K562 (cell line): Measurements from ENCODE around the gene ST3GAL3. TPM values are rescaled to one million over a fixed set of nuclear protein-coding genes. Genes with fewer than 3 reads are reported as not detected.

ENCODE experiments used
- ATAC-seq: fragments of 200-7000 bp; cut with Tn5 transposase; 3 replicates; pipeline ENCODE4 v1.9.1; 2020; ENCODE audit warnings: moderate library complexity
- BruUV-seq: library from RNA; stranded (reverse); fragments of 400-500 nt; replicated peaks from 2 replicates; lab custom pipeline; 2021; lab: Mats Ljungman, UMichigan
- CTCF ChIA-PET: fragments of 300-600 bp; formaldehyde crosslinking; extraction: SDS; loops from one replicate; lab custom pipeline; 2021; ENCODE audit warnings: low intra/inter-chr PET ratio; lab: Yijun Ruan, JAX
- POLR2A ChIA-PET: fragments of 300-600, 350-650 bp; sonication (Branson Sonifier 250); formaldehyde crosslinking; extraction: SDS; loops from one replicate; lab custom pipeline; 2021; ENCODE audit warnings: antibody characterized with exemption, inconsistent platforms; lab: Yijun Ruan, JAX
- DNase-seq, 4 experiments: peaks; one replicate each; pipeline versions ENCODE4 v3.0.0 to v3.0.0-alpha.2; 2011 to 2018; ENCODE audit warnings: low spot score in 3 of 4, mixed read lengths in 3 of 4; ENCODE audit errors: extremely low read depth in 1 of 4
- FAIRE-seq: peaks from 2 replicates; lab custom pipeline; 2011; peaks lifted over from hg19 to GRCh38; lab: Jason Lieb, UNC
- H2AFZ ChIP-seq: 2 replicates; pipeline ENCODE4 v1.6.0; 2011; ENCODE audit warnings: low read depth, low read length, control low read depth, inconsistent platforms
- H3K27ac ChIP-seq: fragments of 200-600 bp; 3 replicates; pipeline ENCODE4 v1.8.0; 2011; ENCODE audit warnings: low read depth, mild to moderate bottlenecking, control low read depth, inconsistent platforms, low read length, moderate library complexity, mixed read lengths; ENCODE audit errors: extremely low read depth
- H3K27me3 ChIP-seq, 2 experiments: fragments of 300-600 bp in 1 of 2; 2 replicates in 1 of 2; 3 replicates in 1 of 2; pipeline versions ENCODE4 v1.6.0 to v1.8.0; 2011; ENCODE audit warnings: inconsistent platforms in 2 of 2, low read length in 2 of 2, mild to moderate bottlenecking in 1 of 2, mixed read lengths in 1 of 2, moderate library complexity in 1 of 2; ENCODE audit not compliant: control insufficient read depth in 2 of 2, insufficient read depth in 2 of 2
- H3K36me3 ChIP-seq: fragments of 300-600 bp; 3 replicates; pipeline ENCODE4 v1.8.0; 2011; ENCODE audit warnings: mild to moderate bottlenecking, low read length, inconsistent platforms; ENCODE audit not compliant: control insufficient read depth, insufficient read depth
- H3K4me1 ChIP-seq, 2 experiments: fragments of 200-600 bp in 1 of 2; replicated peaks in 1 of 2; 2 replicates in 1 of 2; 3 replicates in 1 of 2; pipeline versions ENCODE4 v1.5.1 to v1.8.0; 2011; ENCODE audit warnings: inconsistent platforms in 2 of 2, low read length in 2 of 2, mild to moderate bottlenecking in 1 of 2, mixed read lengths in 1 of 2, moderate library complexity in 1 of 2; ENCODE audit not compliant: control insufficient read depth in 2 of 2, insufficient read depth in 2 of 2
- H3K4me2 ChIP-seq: 2 replicates; pipeline ENCODE4 v1.6.1; 2011; ENCODE audit warnings: low read length, control low read depth, inconsistent platforms, mixed read lengths; ENCODE audit not compliant: insufficient read depth
- H3K4me3 ChIP-seq: fragments of 200-600 bp; sonication (generic), shearing (Covaris generic); 2 replicates; pipeline ENCODE4 v1.5.1; 2016; ENCODE audit warnings: control low read depth, inconsistent platforms
- H3K79me2 ChIP-seq: fragments of 200-600 bp; 3 replicates; pipeline ENCODE4 v1.8.0; 2011; ENCODE audit warnings: low read length, inconsistent platforms; ENCODE audit not compliant: control insufficient read depth, insufficient read depth
- H3K9ac ChIP-seq, 2 experiments: 2 replicates each; pipeline versions ENCODE4 v1.6.0 to v1.6.1; 2011; ENCODE audit warnings: low read depth in 2 of 2, low read length in 2 of 2, control low read depth in 1 of 2, inconsistent platforms in 1 of 2, mild to moderate bottlenecking in 1 of 2, mixed read lengths in 1 of 2; ENCODE audit not compliant: insufficient read depth in 1 of 2
- H3K9me1 ChIP-seq: one replicate; pipeline ENCODE4 v1.6.0; 2011; ENCODE audit warnings: inconsistent platforms, mild to moderate bottlenecking, low read length, moderate library complexity; ENCODE audit not compliant: control insufficient read depth, insufficient read depth
- H3K9me3 ChIP-seq: replicated peaks from 2 replicates; pipeline ENCODE4 v1.5.1; 2011; ENCODE audit warnings: low read depth, low read length, inconsistent platforms; ENCODE audit not compliant: control insufficient read depth, insufficient read depth
- H4K20me1 ChIP-seq: replicated peaks from 2 replicates; pipeline ENCODE4 v1.6.1; 2011; ENCODE audit warnings: low read length, inconsistent platforms, mixed read lengths; ENCODE audit not compliant: control insufficient read depth, insufficient read depth
- CBX8 ChIP-seq: fragments of 200-600 bp; sonication (generic); IDR thresholded peaks from 2 replicates; pipeline ENCODE4 v1.6.1; 2012; ENCODE audit warnings: borderline replicate concordance, mixed run types, low read depth, mild to moderate bottlenecking, moderate library complexity, mixed read lengths, low read length, control low read depth, inconsistent platforms; ENCODE audit not compliant: poor library complexity, severe bottlenecking; ENCODE audit errors: extremely low read depth
- CXXC5 ChIP-seq: fragments of 250-450 bp; sonication (Bioruptor Pico); IDR thresholded peaks from 2 replicates; pipeline ENCODE4 v1.8.0; 2022; ENCODE audit warnings: inconsistent platforms, mild to moderate bottlenecking, moderate library complexity
- HMG20A ChIP-seq: fragments of 450-650 bp; formaldehyde crosslinking; conservative IDR thresholded peaks from 2 replicates; pipeline ENCODE4 v1.4.0; 2020; ENCODE audit warnings: mild to moderate bottlenecking, mixed read lengths
- PHF8 ChIP-seq: fragments of 200-600 bp; sonication (generic); IDR thresholded peaks from 2 replicates; pipeline ENCODE4 v1.6.1; 2012; ENCODE audit warnings: mixed run types, mild to moderate bottlenecking, inconsistent platforms, low read length, moderate library complexity, borderline replicate concordance
- POLR2G ChIP-seq: fragments of 200-400 bp; formaldehyde crosslinking; IDR thresholded peaks from 2 replicates; pipeline ENCODE4 v1.6.1; 2017; ENCODE audit warnings: low read depth, mild to moderate bottlenecking, antibody characterized with exemption, low read length, moderate library complexity
- RBFOX2 ChIP-seq: fragments of 200-400 bp; formaldehyde crosslinking; IDR thresholded peaks from 2 replicates; pipeline ENCODE4 v1.6.1; 2017; ENCODE audit warnings: low read depth, mild to moderate bottlenecking, low read length, moderate library complexity
- RBM14 ChIP-seq: fragments of 200-400 bp; formaldehyde crosslinking; IDR thresholded peaks from 2 replicates; pipeline ENCODE4 v1.6.1; 2018; ENCODE audit warnings: low read depth, mild to moderate bottlenecking, low read length, moderate library complexity, borderline replicate concordance; ENCODE audit not compliant: insufficient read depth
- VEZF1 ChIP-seq: fragments of 200-800 bp; sonication (Bioruptor generic); IDR thresholded peaks from 2 replicates; pipeline ENCODE4 v1.6.1; 2017; ENCODE audit warnings: missing genetic modification characterization, missing compliant biosample characterization
- ZBTB11 ChIP-seq, 3 experiments: fragments of 200-800 bp in 1 of 3; fragments of 250-450 bp in 1 of 3; fragments of 450-650 bp in 1 of 3; sonication (Bioruptor Pico) in 1 of 3; sonication (Bioruptor generic) in 1 of 3; formaldehyde crosslinking in 1 of 3; IDR thresholded peaks; 2 replicates each; pipeline versions ENCODE4 v1.6.1 to v1.8.0; 2016 to 2022; ENCODE audit warnings: mild to moderate bottlenecking in 2 of 3, missing genetic modification characterization in 2 of 3, missing compliant biosample characterization in 1 of 3, moderate library complexity in 1 of 3
- ZBTB26 ChIP-seq: fragments of 450-650 bp; formaldehyde crosslinking; IDR thresholded peaks from 2 replicates; pipeline ENCODE4 v1.4.0; 2022; ENCODE audit warnings: missing genetic modification characterization
- WGBS: fragments of 100-300 bp; shearing (Covaris generic); methylation state at CpG from one replicate; pipeline ENCODE4 v1.1.6; 2016; ENCODE audit warnings: low coverage, mixed read lengths; ENCODE audit not compliant: insufficient coverage; ENCODE audit errors: missing lambda C conversion rate; 5-methylcytosine and 5-hydroxymethylcytosine counted together
- in situ Hi-C: fragments of 300-500 bp; cut with MboI; formaldehyde crosslinking; loops from 4 replicates; pipeline ENCODE4 v1.15.0; 2018; ENCODE audit warnings: inconsistent platforms, mixed read lengths
- intact Hi-C: fragments of 100-400 bp; cut with micrococcal nuclease; formaldehyde crosslinking; loops from 2 replicates; pipeline ENCODE4 v1.14.2; 2022
- polyA plus RNA-seq, 8 experiments: library from polyadenylated mRNA; depleted of rRNA in 4 of 8; stranded (reverse) in 5 of 8; unstranded in 3 of 8; fragments of >200 nt; fragmentation: Nextera tagmentation in 2 of 8; fragmentation: Illumina TruSeq in 1 of 8; extraction: Ambion mirVana in 2 of 8; extraction: Trizol in 1 of 8; gene quantifications; 2 replicates each; pipeline versions ENCODE4 v1.2.1 to v1.2.3, GENCODE V29; 2011 to 2014; ENCODE audit warnings: inconsistent platforms in 1 of 8, missing spikeins in 1 of 8
- total RNA-seq, 7 experiments: library from RNA; depleted of rRNA in 6 of 7; stranded (reverse); fragments of >200 nt in 6 of 7; fragmentation: Illumina TruSeq in 2 of 7; extraction: Trizol in 2 of 7; gene quantifications; 2 replicates each; pipeline versions ENCODE4 v1.2.1 to v1.2.3, GENCODE V29; 2011 to 2021; ENCODE audit warnings: low replicate concordance in 1 of 7
- TF ChIP-seq, protein P1 (sequence below), 2 experiments: IDR thresholded peaks; 2 replicates each; pipeline ENCODE4 v1.6.1; 2012; ENCODE audit warnings: improper control_type of control experiment in 2 of 2, low read depth in 2 of 2, low read length in 2 of 2, borderline replicate concordance in 1 of 2

ST3GAL3 gene
- total and polyA plus RNA-seq, 9 of the 15 experiments (the other 6 are each of a cell fraction or from before 2014, with no cell fraction given) = 1.2 to 18.9 (median 11.0) TPM

DNA sequence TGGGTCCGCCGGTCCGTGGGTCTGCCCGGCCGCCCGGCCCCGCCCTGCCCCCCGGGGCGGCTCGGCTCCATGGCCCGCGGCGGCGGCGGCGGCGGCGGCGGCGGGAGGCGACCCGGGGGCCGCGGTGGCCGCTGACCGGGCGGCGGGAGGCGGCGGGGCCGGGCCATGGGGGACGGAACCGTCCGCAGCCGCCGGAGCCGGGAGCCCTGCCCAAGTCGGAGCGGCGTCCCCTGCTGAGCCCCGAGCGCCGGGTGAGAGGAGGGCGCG lies 271.9 kb downstream of the ST3GAL3 start:
- intact Hi-C loops (no loop called here), in situ Hi-C loops (no loop called here)
- Histone ChIP-seq H3K27ac (peak overlapping the region; percentile 79; the same call in 1 of the 3 replicates), H3K27me3 (no peaks in the 10 kb centered on the region), H3K9ac (peak overlapping the region; percentile 75 to 99; a peak in 3 of 4 replicates), H3K79me2 (peaks cover 81% of the 10 kb centered on the region), H3K9me3 (no peaks in the 10 kb centered on the region), H3K36me3 (peaks cover 68% of the 10 kb centered on the region), H4K20me1 (peaks cover 33% of the 10 kb centered on the region), H3K9me1 (peaks cover 21% of the 10 kb centered on the region), H3K4me3 (peak overlapping the region; percentile 47), H2AFZ (no peak overlapping the region), H3K4me2 (peak overlapping the region; percentile 86; the same call in 1 of the 2 replicates), H3K4me1 (peaks cover 48 to 86% of the 10 kb centered on the region in 2 experiments)
- ATAC-seq (no peak), DNase-seq (no peak), FAIRE-seq (no peak)
- ChIA-PET CTCF (interaction anchor here (0.6 to 1.1 kb wide), 2 partner anchors 47 to 57 kb away, joined by 3 to 5 read pairs; no protein-coding TSS in a partner anchor), POLR2A (interaction anchor here (1.1 kb wide), 1 partner anchor 11 kb away, joined by 3 read pairs; no protein-coding TSS in a partner anchor)
- WGBS = no CpG with 5 or more reads among the region's 45 CpGs
- BruUV-seq = no TSS peak
- TF ChIP-seq HMG20A (CRISPR knock-in tag) (no peak), ZBTB11 (CRISPR knock-in tag; IDR thresholded peaks at IDR 0.05) (peak in 1 of 3 experiments; percentile 61; a peak in 2 of 6 replicates), CBX8 (no peak), RBM14 (no peak), RBFOX2 (0 out of 2 replicates have a peak, but pooled peaks have one; percentile 2), CXXC5 (CRISPR knock-in tag) (0 out of 2 replicates have a peak, but pooled peaks have one; percentile 34), ZBTB26 (CRISPR knock-in tag) (no peak), POLR2G (peak; percentile 10; the same call in 1 of the 2 replicates), VEZF1 (peak; percentile 33), PHF8 (peak; percentile 34; the same call in 1 of the 2 replicates)
- TF ChIP-seq, protein P1, sequence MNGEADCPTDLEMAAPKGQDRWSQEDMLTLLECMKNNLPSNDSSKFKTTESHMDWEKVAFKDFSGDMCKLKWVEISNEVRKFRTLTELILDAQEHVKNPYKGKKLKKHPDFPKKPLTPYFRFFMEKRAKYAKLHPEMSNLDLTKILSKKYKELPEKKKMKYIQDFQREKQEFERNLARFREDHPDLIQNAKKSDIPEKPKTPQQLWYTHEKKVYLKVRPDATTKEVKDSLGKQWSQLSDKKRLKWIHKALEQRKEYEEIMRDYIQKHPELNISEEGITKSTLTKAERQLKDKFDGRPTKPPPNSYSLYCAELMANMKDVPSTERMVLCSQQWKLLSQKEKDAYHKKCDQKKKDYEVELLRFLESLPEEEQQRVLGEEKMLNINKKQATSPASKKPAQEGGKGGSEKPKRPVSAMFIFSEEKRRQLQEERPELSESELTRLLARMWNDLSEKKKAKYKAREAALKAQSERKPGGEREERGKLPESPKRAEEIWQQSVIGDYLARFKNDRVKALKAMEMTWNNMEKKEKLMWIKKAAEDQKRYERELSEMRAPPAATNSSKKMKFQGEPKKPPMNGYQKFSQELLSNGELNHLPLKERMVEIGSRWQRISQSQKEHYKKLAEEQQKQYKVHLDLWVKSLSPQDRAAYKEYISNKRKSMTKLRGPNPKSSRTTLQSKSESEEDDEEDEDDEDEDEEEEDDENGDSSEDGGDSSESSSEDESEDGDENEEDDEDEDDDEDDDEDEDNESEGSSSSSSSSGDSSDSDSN (IDR thresholded peaks at IDR 0.05; ENCODE audit: borderline replicate concordance in 1 of 2, low read depth in 2 of 2, low read length in 2 of 2) = 0 out of 4 replicates have a peak, but pooled peaks of 1 of the 2 experiments have one; percentile 2
